Prostate gland (tissue), 2 donors: ENCODE results near the gene SCN3A. TPM values are rescaled to one million over a fixed set of nuclear protein-coding genes. Genes with fewer than 3 reads are reported as not detected.

ENCODE experiments used
- DNase-seq: peaks from one replicate; pipeline ENCODE4 v3.0.0-alpha.2; 2019; ENCODE audit warnings: low spot score
- H3K27ac ChIP-seq, 2 donors: fragments of 200-600 bp; sonication (generic); 2 replicates each; pipeline ENCODE4 v1.5.1; 2017 to 2019
- H3K27me3 ChIP-seq: fragments of 200-600 bp; sonication (generic); replicated peaks from 2 replicates; pipeline ENCODE4 v1.5.1; 2019; ENCODE audit not compliant: insufficient read depth
- H3K36me3 ChIP-seq, 2 donors: fragments of 200-600 bp; sonication (generic); 1 replicate in 1 of 2; 2 replicates in 1 of 2; pipeline versions ENCODE4 v1.5.1 to v1.8.1; 2017 to 2019
- H3K4me1 ChIP-seq: fragments of 200-600 bp; sonication (generic); replicated peaks from 2 replicates; pipeline ENCODE4 v1.5.1; 2019
- H3K4me3 ChIP-seq, 2 donors: fragments of 200-600 bp; sonication (generic); 2 replicates each; pipeline ENCODE4 v1.5.1; 2017 to 2019
- H3K9me3 ChIP-seq: fragments of 200-600 bp; sonication (generic); 2 replicates; pipeline ENCODE4 v1.5.1; 2017
- POLR2A ChIP-seq: fragments of 450-650 bp; IDR thresholded peaks from one replicate; pipeline ENCODE4 v1.6.1; 2016; ENCODE audit warnings: antibody characterized with exemption, mild to moderate bottlenecking
- POLR2AphosphoS5 ChIP-seq: sonication (generic); formaldehyde crosslinking; IDR thresholded peaks from one replicate; pipeline ENCODE4 v1.6.1; 2017; ENCODE audit warnings: antibody characterized with exemption
- WGBS: methylation state at CpG from one replicate; pipeline ENCODE4 v1.1.5; 2018; 5-methylcytosine and 5-hydroxymethylcytosine counted together
- intact Hi-C: fragments of 100-400 bp; cut with DNase I; formaldehyde crosslinking; loops from one replicate; pipeline ENCODE4 v1.14.2; 2022
- total RNA-seq, 2 donors: library from RNA; depleted of rRNA; stranded (reverse); fragments of >200 nt; gene quantifications; one replicate each; pipeline ENCODE4 v1.1.0, GENCODE V29; 2016
- TF ChIP-seq, protein P1 (sequence below), 4 experiments: fragments of 200-600 bp in 2 of 4; fragments of 450-650 bp in 2 of 4; sonication (generic) in 2 of 4; IDR thresholded peaks; 1 replicate in 3 of 4; 2 replicates in 1 of 4; pipeline ENCODE4 v1.5.1; 2016 to 2019; ENCODE audit warnings: antibody characterized with exemption in 4 of 4, mild to moderate bottlenecking in 2 of 4, moderate library complexity in 2 of 4

The SCN3A gene
- total RNA-seq, 2 donors from 2014 or later, result 0.09 to 1.6 TPM

DNA sequence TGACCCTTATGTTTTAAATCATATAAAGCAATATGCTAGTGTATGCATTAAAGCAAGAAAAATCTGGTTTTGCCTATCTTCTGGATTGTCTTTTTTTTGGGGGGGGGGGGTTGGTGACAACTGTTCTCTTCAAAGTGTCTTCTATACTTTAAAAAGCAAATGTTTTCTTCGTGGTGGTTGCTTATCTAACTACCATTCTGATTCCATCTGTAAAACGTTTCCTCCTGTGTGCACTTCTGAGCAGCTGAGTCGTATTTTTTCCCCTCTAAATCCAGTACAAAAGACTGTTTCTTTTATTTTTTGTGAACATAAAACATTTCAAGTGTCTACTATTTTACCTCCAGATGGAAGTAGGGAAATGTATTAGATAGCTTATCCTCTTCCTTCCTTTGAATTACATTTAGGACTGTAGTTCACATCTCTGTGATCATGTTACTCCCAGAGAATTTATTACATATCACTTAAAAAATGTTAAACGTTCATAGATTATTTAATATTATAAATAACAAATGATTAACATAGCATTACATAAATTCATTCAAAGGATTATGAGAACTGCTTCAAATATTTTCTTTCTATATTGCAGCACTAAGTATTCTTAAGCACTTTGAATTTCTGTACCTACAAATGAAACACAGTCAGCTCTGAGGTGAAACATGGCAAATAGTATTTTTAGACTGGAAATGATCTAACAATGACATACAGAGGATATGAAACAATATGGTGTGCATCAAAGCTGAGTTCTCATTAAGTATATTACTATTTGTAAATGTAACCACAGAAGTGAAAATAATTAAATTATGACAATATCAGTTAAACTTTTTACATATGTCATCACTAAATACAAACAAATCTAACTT, 56.4 kb downstream of the SCN3A start:
- H3K27ac ChIP-seq, result no peak overlapping the region
- H3K27me3 ChIP-seq, result no peaks in the 10 kb centered on the region
- H3K4me3 ChIP-seq, result no peak overlapping the region
- H3K36me3 ChIP-seq, result no peaks in the 10 kb centered on the region
- H3K9me3 ChIP-seq, result no peaks in the 10 kb centered on the region
- H3K4me1 ChIP-seq, result no peaks in the 10 kb centered on the region
- intact Hi-C loops, result no loop called here
- TF ChIP-seq POLR2A (no peak), POLR2AphosphoS5 (no peak)
- TF ChIP-seq, protein P1, sequence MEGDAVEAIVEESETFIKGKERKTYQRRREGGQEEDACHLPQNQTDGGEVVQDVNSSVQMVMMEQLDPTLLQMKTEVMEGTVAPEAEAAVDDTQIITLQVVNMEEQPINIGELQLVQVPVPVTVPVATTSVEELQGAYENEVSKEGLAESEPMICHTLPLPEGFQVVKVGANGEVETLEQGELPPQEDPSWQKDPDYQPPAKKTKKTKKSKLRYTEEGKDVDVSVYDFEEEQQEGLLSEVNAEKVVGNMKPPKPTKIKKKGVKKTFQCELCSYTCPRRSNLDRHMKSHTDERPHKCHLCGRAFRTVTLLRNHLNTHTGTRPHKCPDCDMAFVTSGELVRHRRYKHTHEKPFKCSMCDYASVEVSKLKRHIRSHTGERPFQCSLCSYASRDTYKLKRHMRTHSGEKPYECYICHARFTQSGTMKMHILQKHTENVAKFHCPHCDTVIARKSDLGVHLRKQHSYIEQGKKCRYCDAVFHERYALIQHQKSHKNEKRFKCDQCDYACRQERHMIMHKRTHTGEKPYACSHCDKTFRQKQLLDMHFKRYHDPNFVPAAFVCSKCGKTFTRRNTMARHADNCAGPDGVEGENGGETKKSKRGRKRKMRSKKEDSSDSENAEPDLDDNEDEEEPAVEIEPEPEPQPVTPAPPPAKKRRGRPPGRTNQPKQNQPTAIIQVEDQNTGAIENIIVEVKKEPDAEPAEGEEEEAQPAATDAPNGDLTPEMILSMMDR (IDR thresholded peaks at IDR 0.05), result no peak
- 6% methylated on average over 4 of the region's 4 CpGs for WGBS
- no peak for DNase-seq

DNA sequence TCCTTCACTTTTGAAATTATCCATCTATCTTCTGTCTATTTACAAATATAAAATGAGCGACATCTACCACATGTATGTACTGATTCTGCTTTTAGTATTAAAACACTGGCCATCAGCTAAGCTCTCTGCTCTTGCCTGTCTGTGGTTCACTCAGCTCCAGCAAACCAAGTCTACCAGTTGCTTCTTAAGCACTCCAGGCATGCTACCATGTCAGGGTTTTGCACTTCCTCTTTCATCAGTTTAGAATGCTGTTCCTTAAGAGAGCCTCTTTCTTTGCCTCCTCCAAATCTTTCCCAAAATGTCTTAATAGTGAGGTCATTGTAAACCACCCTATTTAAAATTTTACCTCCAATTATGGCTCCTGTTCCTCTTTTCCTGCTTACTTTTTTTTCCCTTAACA, 59.5 kb downstream of the SCN3A start:
- no peak for DNase-seq
- Histone ChIP-seq H3K27ac (no peak overlapping the region), H3K4me1 (no peaks in the 10 kb centered on the region), H3K36me3 (no peaks in the 10 kb centered on the region), H3K9me3 (no peaks in the 10 kb centered on the region), H3K4me3 (no peak overlapping the region), H3K27me3 (no peaks in the 10 kb centered on the region)
- WGBS, result 86% methylated on average over 1 of the region's 1 CpG
- TF ChIP-seq, protein P1 (IDR thresholded peaks at IDR 0.05), result no peak
- TF ChIP-seq POLR2A, result no peak
- TF ChIP-seq POLR2AphosphoS5, result no peak
- intact Hi-C loops, result no loop called here

DNA sequence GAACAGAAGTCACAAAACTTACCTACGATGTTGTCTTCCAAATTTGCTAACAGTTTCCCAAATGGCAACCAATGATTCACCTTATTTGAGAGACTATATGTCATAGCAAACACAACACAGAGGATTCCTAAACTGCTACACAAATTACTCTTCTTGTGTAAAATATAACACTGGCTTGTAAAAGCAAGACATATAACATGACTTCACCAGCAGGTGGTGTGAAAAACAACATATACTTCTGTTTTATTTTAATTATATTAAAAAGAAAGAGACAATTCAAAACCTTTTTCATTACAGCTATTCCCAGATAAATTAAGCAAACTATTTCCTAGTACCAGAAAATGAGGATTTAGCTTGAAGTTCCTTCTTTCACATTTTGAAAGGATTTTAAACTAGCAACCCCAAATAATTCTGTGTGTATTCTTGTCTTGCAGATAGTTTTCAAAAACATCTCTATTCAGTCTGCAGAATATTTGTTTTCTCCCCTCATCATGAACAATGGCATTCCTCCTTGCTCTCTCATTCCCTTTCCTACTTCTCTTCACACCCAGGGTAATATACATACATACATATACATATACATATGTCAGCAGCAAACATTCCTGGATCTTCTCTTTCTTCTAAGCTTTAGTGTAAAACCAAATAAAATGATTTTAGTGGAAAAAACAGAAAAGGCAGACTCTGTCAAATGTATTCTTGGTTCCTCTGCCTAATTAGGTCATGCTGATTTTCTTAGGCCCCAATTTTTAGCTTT, 62.1 kb downstream of the SCN3A start:
- Histone ChIP-seq H3K36me3 (no peaks in the 10 kb centered on the region), H3K27me3 (no peaks in the 10 kb centered on the region), H3K4me1 (no peaks in the 10 kb centered on the region), H3K4me3 (no peak overlapping the region), H3K9me3 (no peaks in the 10 kb centered on the region), H3K27ac (no peak overlapping the region)
- DNase-seq, result no peak
- intact Hi-C loops, result no loop called here
- TF ChIP-seq, protein P1 (IDR thresholded peaks at IDR 0.05), result no peak
- TF ChIP-seq POLR2A (no peak), POLR2AphosphoS5 (no peak)
- WGBS, result 85% methylated on average over 1 of the region's 1 CpG

DNA sequence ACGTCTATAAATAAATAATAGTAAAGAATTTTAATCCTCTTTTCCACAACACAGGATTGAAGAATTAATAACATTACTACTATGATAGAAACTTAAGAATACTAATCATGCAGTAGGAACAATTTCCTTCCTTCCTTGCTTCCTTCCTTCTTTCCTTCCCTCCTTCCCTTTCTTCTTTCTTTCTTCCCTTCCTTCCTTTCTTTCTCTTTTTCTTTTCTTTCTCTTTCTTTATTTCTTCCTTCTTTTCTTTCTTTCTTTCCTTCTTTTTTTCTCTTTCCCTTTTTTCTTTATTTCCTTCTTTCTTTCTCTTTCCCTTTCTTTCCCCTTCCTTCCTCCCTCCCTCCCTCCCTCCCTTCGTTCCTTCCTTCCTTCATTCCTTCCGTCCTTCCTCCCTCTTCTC, 77.6 kb downstream of the SCN3A start:
- Histone ChIP-seq H3K27me3 (no peaks in the 10 kb centered on the region), H3K4me3 (no peak overlapping the region), H3K9me3 (no peaks in the 10 kb centered on the region), H3K36me3 (no peaks in the 10 kb centered on the region), H3K4me1 (no peaks in the 10 kb centered on the region), H3K27ac (no peak overlapping the region)
- intact Hi-C loops, result no loop called here
- DNase-seq, result no peak
- TF ChIP-seq POLR2A (no peak), POLR2AphosphoS5 (no peak)
- TF ChIP-seq, protein P1 (IDR thresholded peaks at IDR 0.05), result no peak
- WGBS, result 76% methylated on average over 3 of the region's 3 CpGs
